Cardiac muscle cell (in vitro differentiated cells and primary cell): Measurements from ENCODE around the gene CORIN. TPM values are rescaled to one million over a fixed set of nuclear protein-coding genes. Genes with fewer than 3 reads are reported as not detected.
A peak's percentile ranks its signal among the peaks of the same experiment; 100 is the strongest.

ENCODE experiments used
- DNase-seq, 2 donors: peaks; one replicate each; pipeline versions ENCODE4 v3.0.0 to v3.0.0-alpha.2; 2010 to 2017; ENCODE audit warnings: low read depth in 1 of 2, low spot score in 1 of 2
- H3K27ac ChIP-seq: fragments of 200-600 bp; sonication (generic); 2 replicates; pipeline ENCODE4 v1.5.1; 2016
- H3K27me3 ChIP-seq: fragments of 200-600 bp; sonication (generic); 2 replicates; pipeline ENCODE4 v1.6.0; 2016; ENCODE audit warnings: control low read depth
- H3K36me3 ChIP-seq: fragments of 200-600 bp; sonication (generic); 2 replicates; pipeline ENCODE4 v1.5.1; 2016; ENCODE audit warnings: control low read depth
- H3K4me1 ChIP-seq: fragments of 200-600 bp; sonication (generic); 2 replicates; pipeline ENCODE4 v1.8.1; 2017; ENCODE audit warnings: low read depth, mild to moderate bottlenecking, mixed run types
- H3K4me3 ChIP-seq: fragments of 200-600 bp; sonication (generic); 2 replicates; pipeline ENCODE4 v1.5.1; 2016; ENCODE audit warnings: mild to moderate bottlenecking
- H3K9me3 ChIP-seq: fragments of 200-600 bp; sonication (generic); 2 replicates; pipeline ENCODE4 v1.5.1; 2017; ENCODE audit warnings: low read depth, mild to moderate bottlenecking, control low read depth
- polyA plus RNA-seq: library from polyadenylated mRNA; unstranded; fragments of >200 nt; fragmentation: Nextera tagmentation; extraction: Ambion mirVana; gene quantifications from 2 replicates; pipeline ENCODE4 v1.2.1, GENCODE V29; 2016
- total RNA-seq: library from RNA; depleted of rRNA; stranded (reverse); fragments of >200 nt; gene quantifications from 2 replicates; pipeline ENCODE4 v1.2.3, GENCODE V29; 2016
- TF ChIP-seq, protein P1 (sequence below): IDR thresholded peaks from 2 replicates; pipeline ENCODE4 v1.5.1; 2012; ENCODE audit warnings: low read depth, mild to moderate bottlenecking, low read length

CORIN gene
- total and polyA plus RNA-seq, 2 experiments from 2014 or later: 110 to 169 TPM

DNA sequence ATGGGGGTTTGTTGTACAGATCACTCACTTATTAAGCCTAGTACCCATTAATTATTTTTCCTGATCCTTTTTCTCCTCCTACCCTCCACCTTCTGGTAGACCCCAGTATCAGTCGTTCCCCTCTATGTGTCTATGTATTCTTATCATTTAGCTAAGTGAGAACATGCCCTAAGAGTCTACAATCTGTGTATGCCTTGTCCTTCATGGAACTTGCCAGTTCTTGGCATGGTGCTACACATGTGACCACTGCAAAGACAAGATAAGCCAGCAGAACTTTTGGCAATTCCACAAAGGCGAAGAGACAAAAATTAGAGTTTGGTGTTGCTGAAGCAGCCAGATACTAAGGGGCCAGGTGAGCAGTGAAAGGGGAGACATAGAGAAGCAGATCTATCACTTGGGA is 101.3 kb downstream of the CORIN start:
- no peak for DNase-seq
- H3K36me3 ChIP-seq: peaks cover 4% of the 10 kb centered on the region
- no peaks in the 10 kb centered on the region for H3K27me3 ChIP-seq
- TF ChIP-seq, protein P1, sequence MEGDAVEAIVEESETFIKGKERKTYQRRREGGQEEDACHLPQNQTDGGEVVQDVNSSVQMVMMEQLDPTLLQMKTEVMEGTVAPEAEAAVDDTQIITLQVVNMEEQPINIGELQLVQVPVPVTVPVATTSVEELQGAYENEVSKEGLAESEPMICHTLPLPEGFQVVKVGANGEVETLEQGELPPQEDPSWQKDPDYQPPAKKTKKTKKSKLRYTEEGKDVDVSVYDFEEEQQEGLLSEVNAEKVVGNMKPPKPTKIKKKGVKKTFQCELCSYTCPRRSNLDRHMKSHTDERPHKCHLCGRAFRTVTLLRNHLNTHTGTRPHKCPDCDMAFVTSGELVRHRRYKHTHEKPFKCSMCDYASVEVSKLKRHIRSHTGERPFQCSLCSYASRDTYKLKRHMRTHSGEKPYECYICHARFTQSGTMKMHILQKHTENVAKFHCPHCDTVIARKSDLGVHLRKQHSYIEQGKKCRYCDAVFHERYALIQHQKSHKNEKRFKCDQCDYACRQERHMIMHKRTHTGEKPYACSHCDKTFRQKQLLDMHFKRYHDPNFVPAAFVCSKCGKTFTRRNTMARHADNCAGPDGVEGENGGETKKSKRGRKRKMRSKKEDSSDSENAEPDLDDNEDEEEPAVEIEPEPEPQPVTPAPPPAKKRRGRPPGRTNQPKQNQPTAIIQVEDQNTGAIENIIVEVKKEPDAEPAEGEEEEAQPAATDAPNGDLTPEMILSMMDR: no peak
- no peak overlapping the region for H3K4me3 ChIP-seq
- H3K4me1 ChIP-seq: peaks cover 43% of the 10 kb centered on the region
- H3K9me3 ChIP-seq: peaks cover 4% of the 10 kb centered on the region
- peak overlapping the region; percentile 82 for H3K27ac ChIP-seq

GRCh38 chr4:47736146-47736545 is 101.7 kb downstream of the CORIN start:
- peaks cover 45% of the 10 kb centered on the region for H3K4me1 ChIP-seq
- peaks cover 4% of the 10 kb centered on the region for H3K9me3 ChIP-seq
- DNase-seq: no peak
- no peak overlapping the region for H3K4me3 ChIP-seq
- H3K27me3 ChIP-seq: no peaks in the 10 kb centered on the region
- TF ChIP-seq, protein P1: no peak
- peak overlapping the region; percentile 82 for H3K27ac ChIP-seq
- peaks cover under 1% of the 10 kb centered on the region for H3K36me3 ChIP-seq

DNA sequence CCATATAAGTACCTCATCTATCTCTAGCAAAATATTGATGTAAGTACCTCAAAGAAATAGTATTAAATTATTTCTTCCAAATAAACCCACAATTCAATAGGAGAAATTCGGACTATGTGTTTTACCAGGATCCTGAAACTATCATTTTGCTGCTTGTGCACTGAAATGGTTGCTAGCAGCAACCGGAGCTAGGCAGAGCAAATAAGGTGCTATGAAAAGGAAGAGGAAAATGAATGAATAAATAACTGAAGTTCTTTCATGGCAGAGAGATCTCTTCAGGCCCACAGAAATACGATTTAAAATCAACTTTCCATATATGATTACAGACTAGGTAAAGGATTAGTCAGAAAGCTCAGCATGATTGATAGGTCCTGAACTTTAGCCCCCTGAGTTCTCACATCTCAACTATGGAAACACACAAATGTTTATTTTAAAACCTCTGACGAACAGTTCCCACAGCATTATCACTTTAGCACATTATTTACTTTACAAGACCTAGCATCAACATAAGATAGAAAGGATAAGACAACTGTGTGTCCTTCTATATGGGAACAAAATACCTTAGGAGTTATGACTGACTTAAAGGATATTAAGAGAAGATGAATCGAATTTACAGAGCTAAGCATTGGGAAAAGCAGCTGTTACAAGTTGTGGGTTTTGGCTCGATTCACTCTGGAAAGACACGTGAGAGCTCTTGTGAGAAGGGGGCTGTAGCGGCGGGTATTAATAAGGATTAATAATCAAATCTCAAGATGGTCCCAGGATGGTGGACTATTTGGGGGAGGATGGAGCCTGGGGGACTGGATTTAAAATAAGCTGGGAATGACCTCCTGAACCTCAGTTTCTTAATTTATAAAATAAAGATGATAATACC is 104.3 kb downstream of the CORIN start:
- no peak for DNase-seq
- H3K4me1 ChIP-seq: peaks cover 51% of the 10 kb centered on the region

DNA sequence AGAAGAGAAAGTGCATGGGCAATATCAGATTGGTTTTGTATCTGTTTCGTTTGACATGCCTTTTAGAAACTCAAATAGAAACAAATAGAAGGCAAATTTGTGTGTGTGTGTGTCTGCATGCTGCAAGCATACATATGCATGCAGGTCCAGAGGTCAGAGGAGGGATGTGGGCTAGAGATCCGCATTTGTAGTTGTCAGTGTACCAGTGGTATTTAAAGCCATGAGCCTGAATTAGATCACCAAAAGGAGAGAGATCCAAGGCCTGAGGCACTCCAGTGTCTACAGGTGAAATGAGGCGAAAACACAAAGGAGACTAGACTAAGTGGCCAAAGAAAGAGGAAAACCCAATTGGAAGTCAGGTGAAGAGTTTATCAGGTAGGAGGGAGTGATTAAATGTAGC is 106.7 kb downstream of the CORIN start:
- H3K4me3 ChIP-seq: no peak overlapping the region
- no peaks in the 10 kb centered on the region for H3K27me3 ChIP-seq
- H3K4me1 ChIP-seq: peaks cover 31% of the 10 kb centered on the region
- no peaks in the 10 kb centered on the region for H3K9me3 ChIP-seq
- DNase-seq: no peak
- TF ChIP-seq, protein P1: no peak
- H3K36me3 ChIP-seq: no peaks in the 10 kb centered on the region
- peak overlapping the region; percentile 46 for H3K27ac ChIP-seq

More for the DNA sequence above, 104.3 kb downstream of the CORIN start:
- H3K4me3 ChIP-seq: no peak overlapping the region
- H3K36me3 ChIP-seq: no peaks in the 10 kb centered on the region
- H3K27ac ChIP-seq: peak overlapping the region; percentile 70
- TF ChIP-seq, protein P1: no peak
- H3K27me3 ChIP-seq: no peaks in the 10 kb centered on the region
- H3K9me3 ChIP-seq: no peaks in the 10 kb centered on the region

GRCh38 chr4:47729131-47729680 is 108.7 kb downstream of the CORIN start:
- Histone ChIP-seq H3K27me3 (no peaks in the 10 kb centered on the region), H3K4me3 (no peak overlapping the region), H3K9me3 (no peaks in the 10 kb centered on the region), H3K36me3 (no peaks in the 10 kb centered on the region), H3K4me1 (peaks cover 23% of the 10 kb centered on the region), H3K27ac (peak overlapping the region; percentile 24)
- DNase-seq: no peak
- TF ChIP-seq, protein P1: no peak
